ENCODE results near the gene TMEM183A. TPM values are rescaled to one million over a fixed set of nuclear protein-coding genes. Genes with fewer than 3 reads are reported as not detected.

The TMEM183A gene
- polyA plus RNA-seq, 1 of the 3 experiments (the other 2 are of a cell fraction), result 47.9 TPM

GRCh38 chr1:202991112-202991511 is 16.1 kb upstream of the TMEM183A start:
- CTCF ChIA-PET, result interaction anchor here (1.0 to 2.1 kb wide), 3 partner anchors 8 to 276 kb away, joined by 3 to 13 read pairs (median 5); partner anchors contain the start of gene TMEM183A
- H3K27me3 ChIP-seq (ENCODE audit: insufficient read depth), result peaks cover 32% of the 10 kb centered on the region

More at GRCh38 chr1:202991112-202991511, 16.1 kb upstream of the TMEM183A start:
- no peaks in the 10 kb centered on the region for H3K9me2 ChIP-seq
- H3K79me2 ChIP-seq (ENCODE audit: insufficient read depth), result no peaks in the 10 kb centered on the region
- H3F3A ChIP-seq (replicated peaks; ENCODE audit: insufficient read depth), result no peaks in the 10 kb centered on the region
- no peaks in the 10 kb centered on the region for H3K36me3 ChIP-seq (replicated peaks in 1 of 2; ENCODE audit: control insufficient read depth in 1 of 2, insufficient read depth in 2 of 2, low read length in 1 of 2)
- H3K4me2 ChIP-seq, result no peak overlapping the region
- POLR2A ChIA-PET, result no interaction called here
- H4K20me1 ChIP-seq (ENCODE audit: insufficient read depth), result no peaks in the 10 kb centered on the region
- no peak overlapping the region for H3K27ac ChIP-seq (ENCODE audit: low read depth in 2 of 2, low read length in 1 of 2)
- DNase-seq, result no peak
- no peak overlapping the region for H3K9ac ChIP-seq
- no peaks in the 10 kb centered on the region for H3K9me3 ChIP-seq
- no peak overlapping the region for H2AFZ ChIP-seq (ENCODE audit: low read depth)
- no peaks in the 10 kb centered on the region for H3K4me1 ChIP-seq (ENCODE audit: control insufficient read depth in 1 of 2, insufficient read depth in 2 of 2, low read depth in 1 of 2, low read length in 1 of 2)
- no peak overlapping the region for H3K4me3 ChIP-seq (ENCODE audit: low read depth in 2 of 2, low read length in 1 of 2)
- TF ChIP-seq ELF1 (IDR thresholded peaks at IDR 0.05) (no peak), USF1 (IDR thresholded peaks at IDR 0.05; ENCODE audit: borderline replicate concordance, low read depth) (no peak), EP300 (IDR thresholded peaks at IDR 0.05; ENCODE audit: borderline replicate concordance in 1 of 2, low read depth in 1 of 2, low read length in 1 of 2) (no peak), POLR2AphosphoS5 (IDR thresholded peaks at IDR 0.05; ENCODE audit: low read depth, low read length) (no peak), FOXM1 (IDR thresholded peaks at IDR 0.05; ENCODE audit: low read depth) (no peak), REST (IDR thresholded peaks at IDR 0.05; ENCODE audit: low read depth, low read length) (no peak), FOSL2 (IDR thresholded peaks at IDR 0.05; ENCODE audit: borderline replicate concordance, low read depth) (no peak), MXI1 (IDR thresholded peaks at IDR 0.05; ENCODE audit: low read depth, low read length) (no peak), RCOR1 (IDR thresholded peaks at IDR 0.05; ENCODE audit: low read length) (no peak), PBX3 (IDR thresholded peaks at IDR 0.05) (no peak), NRF1 (IDR thresholded peaks at IDR 0.05; ENCODE audit: low read depth, low read length) (no peak), CTCF (IDR thresholded peaks at IDR 0.05) (no peak), RAD21 (IDR thresholded peaks at IDR 0.05; ENCODE audit: low read length) (no peak), MAX (IDR thresholded peaks at IDR 0.05; ENCODE audit: low read depth) (no peak), IRF3 (IDR thresholded peaks at IDR 0.05; ENCODE audit: low read depth, low read length) (no peak), SIN3A (IDR thresholded peaks at IDR 0.05; ENCODE audit: borderline replicate concordance, low read depth, low read length) (no peak)

All from SK-N-SH (cell line).